Prostate gland (tissue), 2 donors: Measurements from ENCODE around the gene XIST.

Experiments
- CTCF ChIP-seq, 4 experiments: fragments of 200-600 bp in 2 of 4; fragments of 450-650 bp in 2 of 4; sonication (generic) in 2 of 4; IDR thresholded peaks; 1 replicate in 3 of 4; 2 replicates in 1 of 4; pipeline ENCODE4 v1.5.1; 2016 to 2019; ENCODE audit warnings: antibody characterized with exemption in 4 of 4, mild to moderate bottlenecking in 2 of 4, moderate library complexity in 2 of 4
- POLR2A ChIP-seq: fragments of 450-650 bp; IDR thresholded peaks from one replicate; pipeline ENCODE4 v1.6.1; 2016; ENCODE audit warnings: antibody characterized with exemption, mild to moderate bottlenecking
- POLR2AphosphoS5 ChIP-seq: sonication (generic); formaldehyde crosslinking; IDR thresholded peaks from one replicate; pipeline ENCODE4 v1.6.1; 2017; ENCODE audit warnings: antibody characterized with exemption

- TF ChIP-seq POLR2AphosphoS5 (no peak), POLR2A (no peak), CTCF (IDR thresholded peaks at IDR 0.05) (no peak)
Measured at GRCh38 chrX:73818200-73819116, 34.1 kb downstream of the XIST start.
